Left lobe of liver (tissue), 2 donors: Measurements from ENCODE around the gene PSMB9. TPM values are rescaled to one million over a fixed set of nuclear protein-coding genes. Genes with fewer than 3 reads are reported as not detected.
"Not testable (repeated sequence)": the region's sequence is repeated elsewhere in the genome, so short reads cannot be mapped to it uniquely, and the experiment has no call there.

Experiments
- ATAC-seq: fragments of 200-7000 bp; cut with Tn5 transposase; one replicate; pipeline ENCODE4 v1.9.1; 2020; ENCODE audit warnings: mild to moderate bottlenecking, moderate library complexity
- DNase-seq: peaks from one replicate; pipeline ENCODE4 v3.0.0-alpha.2; 2020; ENCODE audit warnings: low spot score
- total RNA-seq: library from RNA; stranded (reverse); gene quantifications from one replicate; pipeline ENCODE4 v1.2.1, GENCODE V29; 2021
- donor health status: DM: no; HTN: no; CAD: no; lungs with moderate emphysema.
- donor health status: DM: no; HTN: yes; CAD: no.

PSMB9 gene
- total RNA-seq, result 13.9 TPM

- peak; percentile 91 for ATAC-seq
- peak; percentile 95 for DNase-seq
Observed at GRCh38 chr6:32853541-32854375, at the start of gene PSMB9, which contains the start of gene TAP1. Gene PSMB9, plus strand, starts transcription at chr6:32854192. Its CDS starts 38 bp downstream, at chr6:32854230. Gene TAP1, minus strand, starts transcription at chr6:32853704. Its CDS starts 68 bp downstream, at chr6:32853636.

- ATAC-seq, DNase-seq: not testable (repeated sequence)
Observed at GRCh38 chr6:32805404-32805803, 48.6 kb upstream of the PSMB9 start.

GRCh38 chr6:32807020-32807580 lies 46.9 kb upstream of the PSMB9 start:
- DNase-seq (no peak), ATAC-seq (no peak)

GRCh38 chr6:32809171-32809570 lies 44.8 kb upstream of the PSMB9 start:
- DNase-seq (no peak), ATAC-seq (no peak)

- no peak for DNase-seq
- no peak for ATAC-seq
Observed at GRCh38 chr6:32814145-32814544, 39.8 kb upstream of the PSMB9 start.

- ATAC-seq, result no peak
- DNase-seq, result no peak
Observed at GRCh38 chr6:32815115-32815514, 38.9 kb upstream of the PSMB9 start.

- ATAC-seq (no peak), DNase-seq (no peak)
Observed at GRCh38 chr6:32815996-32816395, 38.0 kb upstream of the PSMB9 start.

GRCh38 chr6:32816746-32817204 lies 37.2 kb upstream of the PSMB9 start, which contains the start of gene HLA-DOB:
Gene HLA-DOB, minus strand, starts transcription at chr6:32817002. Its CDS starts 51 bp downstream, at chr6:32816951.
- peak; percentile 63 for ATAC-seq
- no peak for DNase-seq

- DNase-seq, result no peak
- ATAC-seq, result no peak
Observed at GRCh38 chr6:32818867-32819266, 35.1 kb upstream of the PSMB9 start.

- no peak for ATAC-seq
- DNase-seq, result no peak
Observed at GRCh38 chr6:32819729-32820128, 34.3 kb upstream of the PSMB9 start.

- no peak for DNase-seq
- ATAC-seq, result peak; percentile 88
Observed at GRCh38 chr6:32825966-32826365, 28.0 kb upstream of the PSMB9 start.

GRCh38 chr6:32827025-32827424 lies 27.0 kb upstream of the PSMB9 start:
- no peak for DNase-seq
- no peak for ATAC-seq

- no peak for ATAC-seq
Observed at GRCh38 chr6:32829495-32829894, 24.5 kb upstream of the PSMB9 start.

GRCh38 chr6:32830017-32830416 lies 24.0 kb upstream of the PSMB9 start:
- DNase-seq (no peak), ATAC-seq (no peak)

More at GRCh38 chr6:32829495-32829894, 24.5 kb upstream of the PSMB9 start:
- DNase-seq, result no peak

- ATAC-seq (no peak), DNase-seq (no peak)
Observed at GRCh38 chr6:32830936-32831335, 23.1 kb upstream of the PSMB9 start.

- DNase-seq (no peak), ATAC-seq (no peak)
Observed at GRCh38 chr6:32832535-32832934, 21.5 kb upstream of the PSMB9 start.

- DNase-seq, result no peak
- ATAC-seq, result no peak
Observed at GRCh38 chr6:32833664-32834063, 20.3 kb upstream of the PSMB9 start.

- no peak for ATAC-seq
- no peak for DNase-seq
Observed at GRCh38 chr6:32835167-32835893, 18.7 kb upstream of the PSMB9 start.

- ATAC-seq (no peak), DNase-seq (no peak)
Observed at GRCh38 chr6:32836873-32837272, 17.1 kb upstream of the PSMB9 start.

GRCh38 chr6:32837651-32838113 lies 16.3 kb upstream of the PSMB9 start:
- no peak for ATAC-seq
- DNase-seq, result no peak
